SKM-1 treated with dmso at 0.1 percent for 144 hours (cell line): Measurements from ENCODE around the gene NOS1AP.
"Not testable (repeated sequence)": the region's sequence is repeated elsewhere in the genome, so short reads cannot be mapped to it uniquely, and the experiment has no call there.

Experiments used
- DNase-seq: peaks from one replicate; lab custom pipeline; 2025; ENCODE audit not compliant: unreplicated experiment; lab: John Stamatoyannopoulos, UW

Gene NOS1AP

GRCh38 chr1:162056579-162056978, 12.9 kb upstream of the NOS1AP start:
- DNase-seq = no peak

- no peak for DNase-seq
Observed at GRCh38 chr1:162059721-162060120, 9.8 kb upstream of the NOS1AP start.

- DNase-seq = no peak
Observed at GRCh38 chr1:162060314-162060713, 9.2 kb upstream of the NOS1AP start.

- DNase-seq = no peak
Observed at GRCh38 chr1:162062542-162063015, 6.9 kb upstream of the NOS1AP start.

GRCh38 chr1:162065016-162065415, 4.5 kb upstream of the NOS1AP start:
- no peak for DNase-seq

GRCh38 chr1:162066836-162067235, 2.7 kb upstream of the NOS1AP start:
- DNase-seq = not testable (repeated sequence)

- DNase-seq = no peak
Observed at GRCh38 chr1:162067466-162067865, 2.0 kb upstream of the NOS1AP start.

- no peak for DNase-seq
Observed at GRCh38 chr1:162068301-162068700, 1.2 kb upstream of the NOS1AP start.

- DNase-seq = peak; percentile 37
Observed at GRCh38 chr1:162070094-162070748, 730 bp downstream of the NOS1AP start.

- DNase-seq = no peak
Observed at GRCh38 chr1:162070825-162071224, 1.3 kb downstream of the NOS1AP start.

GRCh38 chr1:162072740-162073139, 3.2 kb downstream of the NOS1AP start:
- no peak for DNase-seq

- DNase-seq = peak; percentile 68
Observed at GRCh38 chr1:162074276-162075005, 5.0 kb downstream of the NOS1AP start.

GRCh38 chr1:162075862-162076261, 6.4 kb downstream of the NOS1AP start:
- no peak for DNase-seq

GRCh38 chr1:162077648-162078299, 8.3 kb downstream of the NOS1AP start:
- no peak for DNase-seq

GRCh38 chr1:162079030-162079429, 9.5 kb downstream of the NOS1AP start:
- DNase-seq = no peak

- DNase-seq = no peak
Observed at GRCh38 chr1:162080472-162081015, 11.1 kb downstream of the NOS1AP start.

GRCh38 chr1:162081316-162081715, 11.8 kb downstream of the NOS1AP start:
- DNase-seq = no peak

- DNase-seq = not testable (repeated sequence)
Observed at GRCh38 chr1:162082080-162082479, 12.6 kb downstream of the NOS1AP start.

GRCh38 chr1:162083273-162083672, 13.8 kb downstream of the NOS1AP start:
- no peak for DNase-seq

GRCh38 chr1:162085991-162086390, 16.5 kb downstream of the NOS1AP start:
- DNase-seq = no peak

- no peak for DNase-seq
Observed at GRCh38 chr1:162087111-162087510, 17.6 kb downstream of the NOS1AP start.

GRCh38 chr1:162087574-162087973, 18.1 kb downstream of the NOS1AP start:
- DNase-seq = no peak
